Panc1 (cell line): ENCODE data around the gene TRAPPC5. TPM values are rescaled to one million over a fixed set of nuclear protein-coding genes. Genes with fewer than 3 reads are reported as not detected.

ENCODE experiments used
- ATAC-seq: fragments of 200-7000 bp; cut with Tn5 transposase; 2 replicates; pipeline ENCODE4 v1.9.1; 2020; ENCODE audit warnings: mild to moderate bottlenecking, moderate library complexity
- BruUV-seq: library from RNA; stranded (reverse); fragments of 400-500 nt; replicated peaks from 2 replicates; lab custom pipeline; 2021; lab: Mats Ljungman, UMichigan
- CTCF ChIA-PET: fragments of 300-600 bp; sonication (Branson Sonifier 250); formaldehyde crosslinking; loops from one replicate; lab custom pipeline; 2022; ENCODE audit warnings: antibody characterized with exemption; lab: Charles Lee
- POLR2A ChIA-PET: fragments of 300-600 bp; sonication (Branson Sonifier 250); formaldehyde crosslinking; loops from one replicate; lab custom pipeline; 2022; ENCODE audit warnings: antibody characterized with exemption; lab: Charles Lee
- DNase-seq: peaks from one replicate; pipeline ENCODE4 v3.0.0-alpha.2; 2010; ENCODE audit warnings: low read depth, low spot score
- H3K27ac ChIP-seq: 2 replicates; pipeline ENCODE4 v1.5.1; 2011; ENCODE audit warnings: mild to moderate bottlenecking, low read length, inconsistent platforms
- H3K27me3 ChIP-seq: fragments of 200-500 bp; sonication (Bioruptor generic); 2 replicates; pipeline ENCODE4 v1.6.0; 2014; ENCODE audit warnings: low read length, inconsistent platforms; ENCODE audit not compliant: control insufficient read depth, insufficient read depth
- H3K36me3 ChIP-seq: fragments of 200-500 bp; sonication (Bioruptor generic); 2 replicates; pipeline ENCODE4 v1.5.1; 2014; ENCODE audit warnings: inconsistent platforms, mild to moderate bottlenecking, low read length, moderate library complexity; ENCODE audit not compliant: control insufficient read depth, insufficient read depth
- H3K4me1 ChIP-seq: 2 replicates; pipeline ENCODE4 v1.5.1; 2011; ENCODE audit warnings: inconsistent platforms, mild to moderate bottlenecking, low read length, moderate library complexity; ENCODE audit not compliant: control insufficient read depth, insufficient read depth
- H3K4me3 ChIP-seq, 2 experiments: 2 replicates each; pipeline ENCODE4 v1.5.1; 2011 to 2012; ENCODE audit warnings: low read depth in 2 of 2, low read length in 2 of 2, mild to moderate bottlenecking in 2 of 2, inconsistent platforms in 1 of 2, moderate library complexity in 1 of 2
- H3K9me3 ChIP-seq: fragments of 200-500 bp; sonication (Bioruptor generic); 2 replicates; pipeline ENCODE4 v1.5.1; 2014; ENCODE audit warnings: low read depth, mild to moderate bottlenecking, inconsistent platforms, low read length, moderate library complexity; ENCODE audit not compliant: control insufficient read depth, insufficient read depth
- CTCF ChIP-seq: fragments of 450-650 bp; IDR thresholded peaks from 2 replicates; pipeline ENCODE4 v1.5.1; 2017; ENCODE audit warnings: mild to moderate bottlenecking
- POLR2AphosphoS5 ChIP-seq: IDR thresholded peaks from 2 replicates; pipeline ENCODE4 v1.6.1; 2012; ENCODE audit warnings: mild to moderate bottlenecking, low read depth, low read length, moderate library complexity
- REST ChIP-seq, 2 experiments: IDR thresholded peaks; 2 replicates each; pipeline ENCODE4 v1.6.1; 2011 to 2012; ENCODE audit warnings: low read depth in 2 of 2, control low read depth in 1 of 2, low read length in 1 of 2, mild to moderate bottlenecking in 1 of 2, moderate library complexity in 1 of 2; ENCODE audit not compliant: insufficient read depth in 1 of 2
- SIN3A ChIP-seq: IDR thresholded peaks from 2 replicates; pipeline ENCODE4 v1.6.1; 2012; ENCODE audit warnings: low read depth, mild to moderate bottlenecking, low read length, moderate library complexity, borderline replicate concordance; ENCODE audit not compliant: insufficient read depth
- TCF7L2 ChIP-seq: IDR thresholded peaks from 2 replicates; pipeline ENCODE4 v1.6.1; 2011; ENCODE audit warnings: mild to moderate bottlenecking, low read depth, low read length, inconsistent platforms
- in situ Hi-C: cut with HindIII; loops from 2 replicates; pipeline ENCODE4 v1.10.0; 2016; ENCODE audit warnings: low sequenced_read_pairs, low pct_unique_long_range_greater_than_20kb
- intact Hi-C: fragments of 100-400 bp; cut with micrococcal nuclease; formaldehyde crosslinking; loops from one replicate; pipeline ENCODE4 v1.10.0; 2022; ENCODE audit not compliant: unreplicated experiment
- total RNA-seq: library from RNA; stranded (reverse); gene quantifications from one replicate; pipeline ENCODE4 v1.2.1, GENCODE V29; 2021; ENCODE audit not compliant: unreplicated experiment

TRAPPC5 gene
- total RNA-seq, 1 experiment from 2014 or later = 101 TPM

DNA sequence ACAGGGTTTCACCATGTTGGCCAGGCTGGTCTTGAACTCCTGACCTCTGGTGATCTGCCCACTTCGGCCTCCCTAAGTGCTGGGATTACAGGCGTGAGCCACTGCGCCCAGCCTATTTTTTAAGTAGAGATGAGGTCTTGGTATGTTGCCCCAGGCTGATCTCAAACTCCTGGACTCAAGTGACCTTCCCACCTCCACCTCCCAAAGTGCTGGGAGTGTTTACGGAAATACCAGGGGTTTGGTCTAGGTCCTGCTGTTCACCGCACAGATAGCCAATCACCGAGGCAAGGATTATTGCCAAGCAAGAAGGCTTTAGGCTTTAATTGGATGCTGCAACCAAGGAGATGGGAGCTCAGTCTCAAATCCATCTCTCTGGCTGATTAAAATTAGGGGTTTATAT lies 39.7 kb downstream of the TRAPPC5 start:
- intact Hi-C loops = no loop called here
- POLR2A ChIA-PET = no interaction called here
- Histone ChIP-seq H3K36me3 (no peaks in the 10 kb centered on the region), H3K27ac (no peak overlapping the region), H3K9me3 (no peaks in the 10 kb centered on the region), H3K27me3 (no peaks in the 10 kb centered on the region), H3K4me3 (no peak overlapping the region), H3K4me1 (no peaks in the 10 kb centered on the region)
- TF ChIP-seq REST (IDR thresholded peaks at IDR 0.05; ENCODE audit: insufficient read depth in 1 of 2, low read depth in 2 of 2, low read length in 1 of 2) (no peak), TCF7L2 (no peak), CTCF (no peak), SIN3A (no peak), POLR2AphosphoS5 (no peak)
- CTCF ChIA-PET = no interaction called here
- in situ Hi-C loops = no loop called here
- no TSS peak for BruUV-seq
- no peak for ATAC-seq
- no peak for DNase-seq

DNA sequence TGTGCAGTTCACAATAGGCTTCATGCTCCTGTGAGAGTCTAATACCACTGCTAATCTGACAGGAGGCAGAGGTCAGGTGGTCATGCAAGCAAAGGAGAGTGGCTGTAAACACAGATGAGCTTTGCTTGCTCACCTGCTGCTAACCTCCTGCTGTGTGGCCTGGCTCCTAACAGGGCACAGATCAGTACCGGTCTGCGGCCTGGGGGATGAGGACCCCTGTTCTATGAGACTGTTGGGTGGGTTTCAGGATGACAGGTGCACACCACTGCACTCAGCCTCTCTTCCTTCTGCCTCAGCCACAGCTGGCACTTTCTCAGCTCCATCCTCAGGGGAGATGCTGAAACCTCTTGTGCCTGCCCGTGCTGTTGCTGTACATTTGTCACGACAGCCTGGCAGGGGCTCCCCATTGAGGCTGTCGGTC lies 41.6 kb downstream of the TRAPPC5 start:
- no peaks in the 10 kb centered on the region for H3K27me3 ChIP-seq
- CTCF ChIA-PET = no interaction called here
- in situ Hi-C loops = no loop called here
- DNase-seq = no peak
- BruUV-seq = no TSS peak
- no peaks in the 10 kb centered on the region for H3K9me3 ChIP-seq
- no peak overlapping the region for H3K27ac ChIP-seq
- TF ChIP-seq POLR2AphosphoS5 (no peak), REST (IDR thresholded peaks at IDR 0.05; ENCODE audit: insufficient read depth in 1 of 2, low read depth in 2 of 2, low read length in 1 of 2) (no peak), CTCF (no peak), TCF7L2 (no peak), SIN3A (no peak)
- no peak overlapping the region for H3K4me3 ChIP-seq
- no peak for ATAC-seq
- intact Hi-C loops = no loop called here
- POLR2A ChIA-PET = no interaction called here
- H3K4me1 ChIP-seq = no peaks in the 10 kb centered on the region
- H3K36me3 ChIP-seq = no peaks in the 10 kb centered on the region
